NB4 (cell line): ENCODE results near the gene NWD2.

Experiments
- DNase-seq: peaks from one replicate; pipeline ENCODE4 v3.0.0; 2010; ENCODE audit warnings: low read depth
- H3K4me3 ChIP-seq: one replicate; pipeline ENCODE4 v1.5.1; 2011; ENCODE audit warnings: mild to moderate bottlenecking, low read depth, low read length, moderate library complexity
- CTCF ChIP-seq: IDR thresholded peaks from one replicate; pipeline ENCODE4 v1.5.1; 2012; ENCODE audit warnings: low read depth, low read length
- MAX ChIP-seq: IDR thresholded peaks from 2 replicates; pipeline ENCODE4 v1.6.1; 2011; ENCODE audit warnings: low read depth, low read length
- MYC ChIP-seq: IDR thresholded peaks from 2 replicates; pipeline ENCODE4 v1.6.1; 2011; ENCODE audit warnings: low read depth, low read length
- POLR2A ChIP-seq: IDR thresholded peaks from 2 replicates; pipeline ENCODE4 v1.6.1; 2011; ENCODE audit warnings: mild to moderate bottlenecking; ENCODE audit not compliant: insufficient read length; ENCODE audit errors: extremely low read depth

NWD2 gene

GRCh38 chr4:37268319-37268718 is 23.8 kb downstream of the NWD2 start:
- no peak for DNase-seq
- TF ChIP-seq MAX (no peak), CTCF (no peak), POLR2A (no peak), MYC (no peak)
- H3K4me3 ChIP-seq, result no peak overlapping the region

GRCh38 chr4:37279121-37279520 is 34.6 kb downstream of the NWD2 start:
- DNase-seq, result no peak
- TF ChIP-seq MYC (no peak), MAX (no peak)
- H3K4me3 ChIP-seq, result no peak overlapping the region

- TF ChIP-seq POLR2A (no peak), MAX (no peak), CTCF (no peak), MYC (no peak)
- DNase-seq, result no peak
- no peak overlapping the region for H3K4me3 ChIP-seq
These were observed 35.5 kb downstream of the NWD2 start for GRCh38 chr4:37279894-37280592.

- TF ChIP-seq MAX (no peak), CTCF (no peak), MYC (no peak), POLR2A (no peak)
- H3K4me3 ChIP-seq, result no peak overlapping the region
These were observed 54.9 kb downstream of the NWD2 start for GRCh38 chr4:37299468-37299867.

GRCh38 chr4:37304612-37305011 is 60.1 kb downstream of the NWD2 start:
- DNase-seq, result no peak
- H3K4me3 ChIP-seq, result no peak overlapping the region
- TF ChIP-seq MAX (no peak), POLR2A (no peak), CTCF (no peak), MYC (no peak)

More at GRCh38 chr4:37299468-37299867, 54.9 kb downstream of the NWD2 start:
- no peak for DNase-seq

- H3K4me3 ChIP-seq, result no peak overlapping the region
These were observed 61.4 kb downstream of the NWD2 start for GRCh38 chr4:37305984-37306383.

More at GRCh38 chr4:37305984-37306383, 61.4 kb downstream of the NWD2 start:
- DNase-seq, result no peak
- TF ChIP-seq CTCF (no peak), POLR2A (no peak), MAX (no peak), MYC (no peak)
